HepG2 (cell line): ENCODE results near the gene GPR27. TPM values are rescaled to one million over a fixed set of nuclear protein-coding genes. Genes with fewer than 3 reads are reported as not detected.

Source experiments
- ATAC-seq: fragments of 200-7000 bp; cut with Tn5 transposase; 3 replicates; pipeline ENCODE4 v1.9.1; 2020; ENCODE audit warnings: mild to moderate bottlenecking, moderate library complexity
- BruUV-seq: library from RNA; stranded (reverse); fragments of 400-500 nt; replicated peaks from 2 replicates; lab custom pipeline; 2021; lab: Mats Ljungman, UMichigan
- CTCF ChIA-PET: fragments of 300-600 bp; formaldehyde crosslinking; extraction: SDS; loops from one replicate; lab custom pipeline; 2021; ENCODE audit warnings: low total read pairs, inconsistent platforms, low intra/inter-chr PET ratio; lab: Yijun Ruan, JAX
- POLR2A ChIA-PET: fragments of 350-600 bp; sonication (Branson Sonifier 250); formaldehyde crosslinking; loops from one replicate; lab custom pipeline; 2020; ENCODE audit warnings: antibody characterized with exemption, inconsistent platforms; lab: Yijun Ruan, JAX
- DNase-seq: peaks from one replicate; pipeline ENCODE4 v3.0.0-alpha.2; 2015; ENCODE audit warnings: low spot score
- FAIRE-seq: peaks from 3 replicates; lab custom pipeline; 2011; peaks lifted over from hg19 to GRCh38; lab: Jason Lieb, UNC
- H2AFZ ChIP-seq: one replicate; pipeline ENCODE4 v1.6.1; 2011; ENCODE audit warnings: low read length, inconsistent platforms
- H3K27ac ChIP-seq: fragments of 300-600 bp; 3 replicates; pipeline ENCODE4 v1.8.0; 2011; ENCODE audit warnings: mixed run types, mild to moderate bottlenecking, mixed read lengths, low read length, inconsistent platforms; ENCODE audit not compliant: insufficient read depth; ENCODE audit errors: extremely low read length
- H3K27me3 ChIP-seq, 2 experiments: fragments of 200-600 bp in 1 of 2; 2 replicates in 1 of 2; 3 replicates in 1 of 2; pipeline versions ENCODE4 v1.6.0 to v1.8.0; 2011; ENCODE audit warnings: low read length in 2 of 2, mild to moderate bottlenecking in 2 of 2, moderate library complexity in 2 of 2, inconsistent platforms in 1 of 2; ENCODE audit not compliant: insufficient read depth in 2 of 2, control insufficient read depth in 1 of 2
- H3K36me3 ChIP-seq, 2 experiments: fragments of 200-600 bp in 1 of 2; replicated peaks in 1 of 2; 2 replicates in 1 of 2; 3 replicates in 1 of 2; pipeline versions ENCODE4 v1.5.1 to v1.8.0; 2011; ENCODE audit warnings: low read length in 2 of 2, inconsistent platforms in 1 of 2; ENCODE audit not compliant: insufficient read depth in 2 of 2, control insufficient read depth in 1 of 2
- H3K4me1 ChIP-seq: 2 replicates; pipeline ENCODE4 v1.5.1; 2012; ENCODE audit warnings: low read length, inconsistent platforms; ENCODE audit not compliant: insufficient read depth
- H3K4me2 ChIP-seq: 2 replicates; pipeline ENCODE4 v1.6.0; 2011; ENCODE audit warnings: low read depth, low read length, inconsistent platforms
- H3K4me3 ChIP-seq, 3 experiments: fragments of 200-600 bp in 1 of 3; sonication (generic), shearing (Covaris generic) in 1 of 3; replicated peaks in 1 of 3; 2 replicates each; pipeline ENCODE4 v1.5.1; 2011 to 2016; ENCODE audit warnings: low read length in 3 of 3, inconsistent platforms in 2 of 3, low read depth in 2 of 3, mild to moderate bottlenecking in 2 of 3, control low read depth in 1 of 3, mixed read lengths in 1 of 3; ENCODE audit not compliant: insufficient read depth in 1 of 3
- H3K79me2 ChIP-seq: one replicate; pipeline ENCODE4 v1.6.1; 2011; ENCODE audit warnings: low read length, inconsistent platforms; ENCODE audit not compliant: insufficient read depth
- H3K9ac ChIP-seq: 2 replicates; pipeline ENCODE4 v1.6.0; 2011; ENCODE audit warnings: mild to moderate bottlenecking, low read depth, low read length, inconsistent platforms; ENCODE audit not compliant: insufficient read depth
- H3K9me3 ChIP-seq: 2 replicates; pipeline ENCODE4 v1.5.1; 2012; ENCODE audit warnings: mild to moderate bottlenecking, low read length
- H4K20me1 ChIP-seq: 2 replicates; pipeline ENCODE4 v1.6.0; 2011; ENCODE audit warnings: inconsistent platforms, mild to moderate bottlenecking, low read length, moderate library complexity; ENCODE audit not compliant: insufficient read depth
- GABPB1 ChIP-seq: IDR thresholded peaks from 2 replicates; pipeline ENCODE4 v1.6.1; 2016; ENCODE audit warnings: mild to moderate bottlenecking, missing genetic modification reagents, moderate library complexity, missing compliant biosample characterization
- MIXL1 ChIP-seq: IDR thresholded peaks from 2 replicates; pipeline ENCODE4 v1.6.1; 2016
- STAG1 ChIP-seq: sonication (generic); formaldehyde crosslinking; IDR thresholded peaks from 2 replicates; pipeline ENCODE4 v1.4.0; 2020; ENCODE audit warnings: missing genetic modification reagents
- ZNF12 ChIP-seq: sonication (generic); formaldehyde crosslinking; IDR thresholded peaks from 2 replicates; pipeline ENCODE4 v1.5.0; 2020; ENCODE audit warnings: missing genetic modification reagents
- WGBS: methylation state at CpG from one replicate; pipeline ENCODE4 v1.1.6; 2017; ENCODE audit warnings: low lambda C conversion rate; 5-methylcytosine and 5-hydroxymethylcytosine counted together
- in situ Hi-C: cut with HindIII; loops from 2 replicates; pipeline ENCODE4 v1.10.0; 2017; ENCODE audit warnings: low pct_unique_long_range_greater_than_20kb; ENCODE audit not compliant: extremely low pct_ligation_motif_present
- intact Hi-C: fragments of 100-400 bp; cut with micrococcal nuclease; formaldehyde crosslinking; loops from one replicate; pipeline ENCODE4 v1.10.0; 2022; ENCODE audit not compliant: unreplicated experiment
- polyA plus RNA-seq, 8 experiments: library from polyadenylated mRNA; depleted of rRNA in 3 of 8; stranded (reverse) in 7 of 8; unstranded in 1 of 8; fragments of >200 nt; fragmentation: Illumina TruSeq in 4 of 8; extraction: Trizol in 4 of 8; gene quantifications; 2 replicates each; pipeline versions ENCODE4 v1.2.1 to v1.2.3, GENCODE V29; 2011 to 2016; ENCODE audit warnings: low read depth in 4 of 8, missing spikeins in 1 of 8, mixed read lengths in 1 of 8; ENCODE audit not compliant: insufficient read depth in 1 of 8
- total RNA-seq, 5 experiments: library from RNA; depleted of rRNA; stranded (reverse); fragments of >200 nt; fragmentation: Illumina TruSeq; extraction: Trizol; gene quantifications; 2 replicates each; pipeline ENCODE4 v1.2.3, GENCODE V29; 2016; ENCODE audit warnings: low read depth in 1 of 5
- TF ChIP-seq, protein P1 (sequence below): IDR thresholded peaks from 2 replicates; pipeline ENCODE4 v1.6.1; 2012; ENCODE audit warnings: low read depth, low read length, improper control_type of control experiment
- TF ChIP-seq, protein P2 (sequence below): IDR thresholded peaks from 2 replicates; pipeline ENCODE4 v1.6.1; 2016; ENCODE audit warnings: low read depth, control low read depth
- TF ChIP-seq, protein P3 (sequence below): sonication (generic); formaldehyde crosslinking; IDR thresholded peaks from 2 replicates; pipeline ENCODE4 v1.5.0; 2020; ENCODE audit warnings: mild to moderate bottlenecking, missing genetic modification reagents, moderate library complexity

Gene GPR27
- total and polyA plus RNA-seq, 2 of the 13 experiments (the other 11 are each of a cell fraction or from before 2014, with no cell fraction given): not detected

DNA sequence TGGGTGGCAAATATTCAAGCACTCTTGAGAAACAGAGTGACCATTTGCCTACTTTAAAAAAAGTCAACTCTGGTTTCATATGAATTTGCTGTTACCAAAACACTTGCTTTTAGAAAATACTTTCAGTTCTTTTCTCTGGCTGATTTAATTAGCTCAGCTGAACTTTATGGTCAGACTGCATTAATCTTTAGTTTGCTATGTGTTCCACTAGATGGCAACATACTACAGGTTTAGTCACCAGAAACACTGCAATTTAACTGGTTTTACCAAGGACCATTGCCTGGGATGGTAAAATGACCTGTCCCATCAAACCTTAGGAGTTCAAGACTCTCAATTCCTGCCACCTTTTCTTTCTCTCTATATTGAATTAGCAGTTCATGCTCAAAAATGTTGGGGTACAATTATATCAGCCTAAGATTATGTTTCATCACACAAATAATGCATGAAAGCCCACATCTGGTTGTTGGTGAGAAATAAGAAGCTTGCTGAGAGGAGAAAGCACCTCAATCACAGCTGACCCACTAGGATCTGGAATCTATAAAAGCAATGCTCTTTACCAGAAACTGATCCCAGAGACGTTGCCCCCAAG, 42.7 kb upstream of the GPR27 start:
- Histone ChIP-seq H2AFZ (no peak overlapping the region), H3K27me3 (peaks cover 0 to 7% of the 10 kb centered on the region in 2 experiments; a peak in 2 of 5 replicates), H3K4me1 (peaks cover 8% of the 10 kb centered on the region; the same call in 1 of the 2 replicates), H4K20me1 (no peaks in the 10 kb centered on the region), H3K4me2 (no peak overlapping the region), H3K27ac (no peak overlapping the region), H3K4me3 (no peak overlapping the region), H3K79me2 (no peaks in the 10 kb centered on the region), H3K9ac (no peak overlapping the region), H3K36me3 (no peaks in the 10 kb centered on the region), H3K9me3 (no peaks in the 10 kb centered on the region)
- intact Hi-C loops: loop anchor here (2.0 kb wide), 1 partner anchor 148 kb away; no protein-coding TSS in a partner anchor
- ATAC-seq: peak; percentile 80
- TF ChIP-seq GABPB1 (CRISPR knock-in tag) (no peak), ZNF12 (CRISPR knock-in tag) (no peak; the same call in 1 of the 2 replicates), MIXL1 (no peak), STAG1 (CRISPR knock-in tag) (peak; percentile 69)
- TF ChIP-seq, protein P1, sequence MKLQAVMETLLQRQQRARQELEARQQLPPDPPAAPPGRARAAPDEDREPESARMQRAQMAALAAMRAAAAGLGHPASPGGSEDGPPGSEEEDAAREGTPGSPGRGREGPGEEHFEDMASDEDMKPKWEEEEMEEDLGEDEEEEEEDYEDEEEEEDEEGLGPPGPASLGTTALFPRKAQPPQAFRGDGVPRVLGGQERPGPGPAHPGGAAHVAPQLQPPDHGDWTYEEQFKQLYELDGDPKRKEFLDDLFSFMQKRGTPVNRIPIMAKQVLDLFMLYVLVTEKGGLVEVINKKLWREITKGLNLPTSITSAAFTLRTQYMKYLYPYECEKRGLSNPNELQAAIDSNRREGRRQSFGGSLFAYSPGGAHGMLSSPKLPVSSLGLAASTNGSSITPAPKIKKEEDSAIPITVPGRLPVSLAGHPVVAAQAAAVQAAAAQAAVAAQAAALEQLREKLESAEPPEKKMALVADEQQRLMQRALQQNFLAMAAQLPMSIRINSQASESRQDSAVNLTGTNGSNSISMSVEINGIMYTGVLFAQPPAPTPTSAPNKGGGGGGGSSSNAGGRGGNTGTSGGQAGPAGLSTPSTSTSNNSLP: peak; percentile 19; the same call in 1 of the 2 replicates
- TF ChIP-seq, protein P2, sequence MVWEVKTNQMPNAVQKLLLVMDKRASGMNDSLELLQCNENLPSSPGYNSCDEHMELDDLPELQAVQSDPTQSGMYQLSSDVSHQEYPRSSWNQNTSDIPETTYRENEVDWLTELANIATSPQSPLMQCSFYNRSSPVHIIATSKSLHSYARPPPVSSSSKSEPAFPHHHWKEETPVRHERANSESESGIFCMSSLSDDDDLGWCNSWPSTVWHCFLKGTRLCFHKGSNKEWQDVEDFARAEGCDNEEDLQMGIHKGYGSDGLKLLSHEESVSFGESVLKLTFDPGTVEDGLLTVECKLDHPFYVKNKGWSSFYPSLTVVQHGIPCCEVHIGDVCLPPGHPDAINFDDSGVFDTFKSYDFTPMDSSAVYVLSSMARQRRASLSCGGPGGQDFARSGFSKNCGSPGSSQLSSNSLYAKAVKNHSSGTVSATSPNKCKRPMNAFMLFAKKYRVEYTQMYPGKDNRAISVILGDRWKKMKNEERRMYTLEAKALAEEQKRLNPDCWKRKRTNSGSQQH (CRISPR knock-in tag): no peak
- TF ChIP-seq, protein P3, sequence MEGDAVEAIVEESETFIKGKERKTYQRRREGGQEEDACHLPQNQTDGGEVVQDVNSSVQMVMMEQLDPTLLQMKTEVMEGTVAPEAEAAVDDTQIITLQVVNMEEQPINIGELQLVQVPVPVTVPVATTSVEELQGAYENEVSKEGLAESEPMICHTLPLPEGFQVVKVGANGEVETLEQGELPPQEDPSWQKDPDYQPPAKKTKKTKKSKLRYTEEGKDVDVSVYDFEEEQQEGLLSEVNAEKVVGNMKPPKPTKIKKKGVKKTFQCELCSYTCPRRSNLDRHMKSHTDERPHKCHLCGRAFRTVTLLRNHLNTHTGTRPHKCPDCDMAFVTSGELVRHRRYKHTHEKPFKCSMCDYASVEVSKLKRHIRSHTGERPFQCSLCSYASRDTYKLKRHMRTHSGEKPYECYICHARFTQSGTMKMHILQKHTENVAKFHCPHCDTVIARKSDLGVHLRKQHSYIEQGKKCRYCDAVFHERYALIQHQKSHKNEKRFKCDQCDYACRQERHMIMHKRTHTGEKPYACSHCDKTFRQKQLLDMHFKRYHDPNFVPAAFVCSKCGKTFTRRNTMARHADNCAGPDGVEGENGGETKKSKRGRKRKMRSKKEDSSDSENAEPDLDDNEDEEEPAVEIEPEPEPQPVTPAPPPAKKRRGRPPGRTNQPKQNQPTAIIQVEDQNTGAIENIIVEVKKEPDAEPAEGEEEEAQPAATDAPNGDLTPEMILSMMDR (CRISPR knock-in tag): peak; percentile 73
- peak; percentile 90 for FAIRE-seq
- in situ Hi-C loops: loop anchor here (25.0 kb wide), 2 partner anchors 1101 to 1376 kb away; no protein-coding TSS in a partner anchor
- CTCF ChIA-PET: interaction anchor here (1.1 kb wide), 1 partner anchor 1374 kb away, joined by 3 read pairs; no protein-coding TSS in a partner anchor
- DNase-seq: peak; percentile 29
- no TSS peak for BruUV-seq
- POLR2A ChIA-PET: no interaction called here
- 0% methylated on average over 1 of the region's 1 CpG for WGBS
